GM21447 (cell line): Measurements from ENCODE around the gene SERTAD3.
"Not testable (repeated sequence)": the region's sequence is repeated elsewhere in the genome, so short reads cannot be mapped to it uniquely, and the experiment has no call there.

Experiments used
- ATAC-seq: cut with Tn5 transposase; IDR thresholded peaks from one replicate; pipeline ENCODE4 v1.9.1; 2021; ENCODE audit not compliant: unreplicated experiment

Gene SERTAD3

DNA sequence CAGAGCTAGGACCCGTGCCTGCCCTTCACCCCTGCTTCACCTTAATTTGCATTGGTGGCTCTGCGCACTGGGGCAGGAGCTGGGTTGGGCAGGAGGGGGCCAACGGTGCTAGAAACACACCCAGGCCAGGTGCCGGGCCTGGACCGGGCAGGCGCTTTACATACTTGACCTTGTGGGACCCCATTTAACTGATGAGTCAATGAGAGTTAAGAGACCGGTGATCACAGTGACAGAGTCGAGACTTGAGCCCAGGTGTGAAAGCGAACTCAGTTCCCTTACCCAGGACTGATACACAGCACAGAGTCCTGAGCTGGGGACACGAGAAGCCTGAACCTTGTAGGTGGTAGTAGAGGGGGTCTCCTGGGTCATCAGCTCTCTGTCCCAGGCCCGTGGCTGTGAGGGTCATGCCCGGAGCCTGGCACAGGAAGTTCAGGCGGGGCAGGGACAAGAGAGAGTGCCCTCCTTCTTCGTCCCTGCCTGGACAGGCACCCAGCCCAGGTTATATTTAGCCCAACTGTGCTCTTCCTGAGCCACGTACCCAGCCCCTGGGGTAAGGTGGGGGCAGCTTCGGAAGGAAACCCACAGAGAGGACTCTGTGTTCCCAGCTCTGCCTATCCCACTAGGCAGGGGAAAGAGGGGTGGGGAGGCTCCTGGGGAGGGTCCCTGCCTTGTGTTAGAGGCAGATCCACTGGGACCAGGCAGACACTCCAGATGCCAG, 32.9 kb downstream of the SERTAD3 start:
- no peak for ATAC-seq

DNA sequence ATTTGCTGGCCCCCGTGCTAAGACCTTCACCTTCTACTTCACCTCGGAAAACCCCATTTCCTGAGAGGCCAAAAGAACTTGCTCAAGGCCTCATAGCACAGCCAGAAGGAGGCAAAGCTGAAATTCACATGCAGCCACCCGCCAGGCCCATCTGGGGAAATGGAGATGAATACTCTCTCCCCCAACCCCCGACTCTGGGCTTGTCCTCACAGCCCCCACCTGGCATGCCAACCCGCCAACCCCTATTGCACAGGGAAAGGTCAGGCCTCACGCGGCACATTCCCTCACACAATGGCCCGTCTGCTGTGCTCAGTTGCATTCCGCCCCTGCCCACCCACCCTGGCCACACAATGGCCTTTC, 34.1 kb downstream of the SERTAD3 start:
- no peak for ATAC-seq

DNA sequence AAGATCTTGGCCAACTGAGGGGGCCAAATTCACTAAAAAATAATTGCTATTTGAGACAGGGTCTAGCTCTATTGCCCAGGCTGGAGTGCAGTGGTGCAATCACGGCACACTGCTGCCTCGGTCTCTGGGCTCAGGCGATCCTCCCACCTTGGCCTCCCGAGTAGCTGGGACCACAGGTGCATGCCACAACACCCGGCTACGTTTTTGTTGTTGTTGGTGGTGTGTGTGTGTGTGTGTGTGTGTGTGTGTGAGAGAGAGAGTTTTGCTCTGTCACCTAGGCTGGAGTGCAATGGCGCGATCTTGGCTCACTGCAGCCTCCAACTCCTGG, 35.6 kb downstream of the SERTAD3 start:
- not testable (repeated sequence) for ATAC-seq

DNA sequence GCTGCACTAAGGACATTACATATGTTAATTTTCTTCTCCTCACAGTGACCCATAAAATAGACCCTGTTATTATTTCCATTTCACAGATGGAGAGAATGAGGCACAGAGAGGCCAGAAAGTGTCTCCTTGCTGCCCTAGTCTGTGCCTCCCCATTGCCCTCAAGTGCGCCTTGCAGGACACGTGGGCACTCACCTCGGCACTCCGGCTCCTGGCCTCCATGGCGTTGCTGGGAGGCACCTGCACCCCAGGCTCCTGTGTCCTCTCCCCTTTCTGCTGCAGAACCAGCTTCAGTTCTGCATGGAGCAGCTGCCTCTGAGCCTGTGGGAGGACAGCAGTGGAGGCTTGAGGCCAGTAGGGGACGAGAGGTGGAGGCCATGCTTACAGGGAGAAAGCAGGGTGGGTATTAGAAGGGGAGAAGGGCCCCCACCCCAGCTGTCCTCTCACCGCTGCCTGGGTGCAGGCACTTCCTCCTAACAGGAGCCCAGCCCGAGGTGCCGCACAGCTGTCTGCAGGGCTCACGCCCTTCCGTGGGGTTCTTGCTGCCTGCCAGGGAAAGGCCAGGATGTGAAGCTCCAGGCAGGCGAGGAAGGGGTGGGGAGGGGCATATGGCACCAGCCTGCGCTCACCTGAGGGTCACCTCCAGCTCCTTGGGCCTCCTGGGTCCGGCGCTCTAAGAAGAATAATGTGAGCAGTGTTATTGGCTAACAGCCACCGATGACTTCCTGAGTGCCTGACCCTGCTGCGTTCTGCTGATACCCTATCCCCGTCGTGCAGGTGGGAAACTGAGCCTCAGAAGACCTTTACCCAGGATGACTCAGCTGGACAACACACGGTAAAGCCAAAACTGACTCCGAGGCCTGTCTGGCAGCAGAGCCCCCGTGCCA, 36.2 kb downstream of the SERTAD3 start:
- ATAC-seq, result no peak

DNA sequence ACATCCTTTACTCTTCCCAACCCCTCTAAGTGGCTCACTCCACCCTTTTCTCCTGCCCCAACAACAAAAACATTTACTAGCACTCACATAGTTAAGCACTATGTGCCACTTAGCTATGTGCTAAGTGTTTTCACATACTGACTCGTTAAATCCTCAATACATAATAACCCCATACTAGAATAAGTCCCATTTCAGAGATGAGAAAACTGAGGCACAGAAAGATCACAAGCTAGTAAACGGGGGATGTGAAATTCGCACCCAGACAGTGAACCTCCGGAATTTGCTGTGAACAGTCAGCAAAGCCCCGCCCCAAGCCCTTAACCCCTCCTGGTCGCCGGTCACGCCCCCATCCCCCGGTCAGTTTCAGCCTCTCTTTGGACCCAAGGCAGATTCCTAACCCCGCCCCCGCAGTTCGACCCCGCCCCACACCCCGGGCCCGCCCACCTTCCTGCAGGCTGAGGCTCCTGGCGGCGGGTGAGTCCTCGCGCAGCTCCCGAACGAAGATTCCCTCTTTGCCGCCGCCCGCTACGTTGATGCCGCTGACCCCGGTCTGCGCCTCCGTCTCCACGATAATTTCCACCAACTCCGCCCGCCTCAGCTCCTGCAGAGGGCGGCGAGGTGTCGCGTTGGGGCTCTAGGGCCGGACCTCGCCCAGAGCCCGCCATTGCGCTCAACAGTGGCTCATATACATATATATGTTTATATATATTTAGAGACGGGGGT, 40.7 kb downstream of the SERTAD3 start:
- peak; percentile 76 for ATAC-seq

DNA sequence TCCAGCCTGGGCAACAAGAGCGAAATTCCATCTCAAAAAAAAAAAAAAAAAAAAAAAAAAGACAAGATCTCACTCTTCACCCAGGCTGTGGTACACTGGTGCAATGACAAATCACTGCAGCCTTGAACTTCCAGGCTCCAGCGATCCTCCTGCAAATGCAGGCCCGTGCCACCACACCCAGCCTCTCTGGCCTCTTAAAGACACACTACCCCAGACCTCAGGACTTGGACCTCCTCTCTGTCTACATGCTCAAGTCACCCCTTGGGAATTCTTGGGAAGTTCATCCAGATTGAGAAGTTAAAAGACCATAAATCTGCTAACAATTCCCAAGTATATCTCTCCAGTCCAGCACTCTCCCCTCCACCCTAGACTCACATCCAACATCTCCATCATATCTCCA, 43.6 kb downstream of the SERTAD3 start:
- no peak for ATAC-seq

DNA sequence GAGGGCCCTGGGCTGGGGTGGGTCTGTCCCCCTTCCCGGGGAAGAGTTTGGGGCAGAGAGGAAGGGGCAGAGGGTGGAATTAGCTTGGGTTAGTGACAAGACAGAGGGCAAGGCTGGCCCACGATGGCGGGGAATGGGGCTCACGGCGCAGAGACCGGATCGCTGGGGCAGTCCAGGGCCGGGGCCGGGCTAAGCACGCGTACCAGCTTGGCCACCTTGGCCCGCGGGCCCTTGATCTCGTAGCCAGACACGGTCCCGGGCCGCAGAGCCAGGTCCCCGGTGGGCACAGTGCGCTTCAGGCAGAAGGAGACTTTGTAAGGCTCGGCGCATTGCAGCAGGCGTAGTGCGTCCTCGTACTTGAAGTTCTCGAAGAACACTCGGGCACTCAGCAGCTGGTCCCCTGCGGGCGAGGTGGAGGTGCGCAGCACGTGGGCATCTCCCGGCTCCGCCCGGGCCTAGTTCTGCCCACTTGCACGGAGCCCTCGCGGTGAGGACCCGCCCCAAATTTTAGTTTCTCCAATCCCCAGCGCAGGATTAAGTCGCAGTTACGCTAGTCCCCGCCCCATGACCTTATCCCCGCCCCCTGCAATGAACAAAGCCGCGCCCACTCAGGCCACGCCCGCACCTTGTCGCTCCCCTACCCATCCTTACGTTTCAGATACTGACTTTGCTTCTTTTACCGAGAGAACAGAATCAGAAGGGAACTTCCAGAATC, 45.6 kb downstream of the SERTAD3 start:
- ATAC-seq, result no peak

DNA sequence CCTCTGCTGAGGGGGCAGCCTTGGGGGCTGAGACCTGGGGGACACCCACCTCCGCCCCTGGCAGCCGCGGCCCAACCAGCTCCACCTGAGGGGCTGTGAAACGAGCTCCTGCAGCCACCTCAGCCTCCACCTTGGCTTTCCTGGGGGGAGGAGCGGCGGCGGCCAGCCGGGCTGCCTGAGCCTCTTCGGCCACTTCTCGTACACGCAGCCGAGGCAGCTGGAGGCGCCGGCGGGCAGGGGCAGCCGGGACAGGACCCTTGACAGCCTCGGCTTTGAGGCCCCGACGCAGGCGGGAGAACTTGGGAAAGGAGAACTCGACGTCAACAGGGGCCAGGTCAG, 46.6 kb downstream of the SERTAD3 start:
- no peak for ATAC-seq

DNA sequence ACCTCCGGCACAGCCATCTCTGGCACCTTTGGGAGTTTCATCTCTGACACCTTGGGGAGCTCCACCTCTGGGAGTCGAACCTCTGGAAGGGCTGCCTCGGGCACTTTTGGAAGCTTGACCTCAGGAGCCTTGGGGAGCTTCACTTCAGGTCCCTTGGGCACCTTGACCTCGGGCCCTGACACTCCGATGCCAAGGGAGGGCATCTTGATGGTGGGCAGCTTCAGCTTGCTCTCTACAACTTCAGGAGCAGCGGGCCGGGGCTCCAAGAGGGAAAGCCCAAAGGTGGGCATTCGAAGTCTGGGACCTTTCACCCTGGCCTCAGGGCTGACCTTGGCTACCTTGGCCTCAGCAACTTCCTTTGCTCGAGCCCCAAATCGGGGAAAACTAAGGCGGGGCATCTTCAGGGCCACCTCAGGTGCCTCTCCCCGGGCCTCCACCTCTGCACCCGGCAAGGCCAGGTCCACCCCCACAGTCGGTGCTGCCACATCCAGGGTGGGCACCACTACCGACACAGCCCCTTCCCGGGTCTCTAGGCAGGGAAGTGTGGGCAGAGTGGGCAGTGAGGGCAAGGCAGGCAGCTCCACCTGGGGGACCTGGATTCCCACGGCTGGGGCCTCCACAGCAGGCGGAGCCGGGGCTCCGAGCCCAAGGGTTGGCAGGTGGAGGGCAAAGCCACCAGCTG, 47.1 kb downstream of the SERTAD3 start:
- no peak for ATAC-seq

DNA sequence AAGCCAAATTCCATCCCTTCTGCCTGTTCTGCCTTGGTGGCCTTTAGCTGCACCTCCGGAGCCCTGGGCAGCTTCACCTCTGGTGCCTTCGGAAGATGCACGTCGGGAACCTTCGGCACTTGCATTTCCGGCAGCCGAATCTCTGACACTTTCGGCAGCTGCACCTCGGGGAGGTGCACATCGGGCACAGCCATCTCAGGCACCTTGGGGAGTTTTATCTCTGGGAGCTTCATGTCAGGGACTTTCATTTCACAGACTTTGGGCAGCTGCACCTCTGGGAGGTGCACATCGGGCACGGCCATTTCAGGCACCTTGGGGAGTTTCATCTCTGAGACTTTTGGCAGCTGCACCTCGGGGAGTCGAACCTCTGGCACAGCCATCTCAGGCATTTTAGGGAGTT, 48.2 kb downstream of the SERTAD3 start:
- ATAC-seq, result no peak

DNA sequence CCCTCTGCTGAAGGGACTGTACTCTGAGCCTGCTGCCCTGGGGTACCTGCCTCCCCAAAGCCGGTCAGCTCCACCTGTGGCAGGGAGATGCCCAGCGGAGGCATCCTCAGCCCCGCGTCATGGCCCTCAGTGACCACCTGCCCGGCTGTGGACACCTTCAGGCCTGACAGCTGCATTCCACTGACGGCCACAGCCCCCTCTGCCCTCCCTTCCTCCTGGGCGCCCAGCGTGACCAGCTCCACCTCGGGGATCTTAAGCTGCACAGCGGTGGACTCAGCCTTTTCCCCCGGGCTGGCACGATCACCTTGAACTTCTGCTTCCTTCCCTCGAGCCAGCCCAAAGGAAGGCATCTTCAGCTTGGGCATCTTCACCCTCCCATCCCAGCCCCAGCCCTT, 49.3 kb downstream of the SERTAD3 start:
- no peak for ATAC-seq

DNA sequence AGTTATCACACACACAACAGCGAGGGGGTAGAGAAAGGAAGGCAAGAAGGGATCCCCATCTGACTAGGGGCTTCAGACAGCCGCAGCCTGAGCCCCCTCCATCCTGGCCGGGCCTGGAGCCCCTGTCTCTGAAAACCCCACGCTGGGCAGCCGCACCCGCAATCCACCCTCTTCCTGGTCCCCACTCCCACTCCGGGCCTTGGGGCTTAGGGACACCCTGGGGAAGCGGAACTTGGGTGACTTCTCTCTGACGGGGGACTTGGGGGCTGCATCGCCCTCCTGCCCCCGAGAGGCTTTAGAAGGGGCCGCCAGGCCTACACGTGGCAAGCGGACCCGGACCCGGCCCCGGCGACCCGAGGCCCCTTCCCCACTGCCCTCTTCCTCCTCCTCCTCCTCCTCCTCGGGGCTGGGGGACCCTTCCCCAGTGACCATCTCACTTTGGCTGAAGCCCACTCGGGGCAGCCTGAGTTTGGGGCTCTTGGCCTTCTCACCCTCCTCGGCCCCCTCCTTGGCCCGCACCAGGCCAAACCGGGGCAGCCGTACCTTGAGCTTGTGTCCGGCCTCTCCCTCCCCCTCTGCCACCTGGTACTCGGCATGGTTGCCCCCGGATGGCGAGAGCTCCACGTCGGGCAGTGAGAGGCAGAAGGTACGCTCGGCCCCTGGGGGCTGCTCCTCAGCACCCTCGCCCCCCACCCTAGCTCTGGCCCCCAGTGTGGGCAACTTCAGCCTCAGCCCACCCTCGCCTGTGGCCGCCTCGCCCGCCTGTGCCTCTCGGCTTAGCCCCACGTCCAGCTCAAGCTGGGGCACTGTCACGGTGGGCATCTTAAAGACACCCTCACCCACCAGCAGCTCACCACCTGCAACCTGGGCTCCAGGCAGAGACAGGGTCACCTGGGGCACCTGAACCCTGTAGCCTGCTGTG, 50.0 kb downstream of the SERTAD3 start:
- ATAC-seq, result no peak

DNA sequence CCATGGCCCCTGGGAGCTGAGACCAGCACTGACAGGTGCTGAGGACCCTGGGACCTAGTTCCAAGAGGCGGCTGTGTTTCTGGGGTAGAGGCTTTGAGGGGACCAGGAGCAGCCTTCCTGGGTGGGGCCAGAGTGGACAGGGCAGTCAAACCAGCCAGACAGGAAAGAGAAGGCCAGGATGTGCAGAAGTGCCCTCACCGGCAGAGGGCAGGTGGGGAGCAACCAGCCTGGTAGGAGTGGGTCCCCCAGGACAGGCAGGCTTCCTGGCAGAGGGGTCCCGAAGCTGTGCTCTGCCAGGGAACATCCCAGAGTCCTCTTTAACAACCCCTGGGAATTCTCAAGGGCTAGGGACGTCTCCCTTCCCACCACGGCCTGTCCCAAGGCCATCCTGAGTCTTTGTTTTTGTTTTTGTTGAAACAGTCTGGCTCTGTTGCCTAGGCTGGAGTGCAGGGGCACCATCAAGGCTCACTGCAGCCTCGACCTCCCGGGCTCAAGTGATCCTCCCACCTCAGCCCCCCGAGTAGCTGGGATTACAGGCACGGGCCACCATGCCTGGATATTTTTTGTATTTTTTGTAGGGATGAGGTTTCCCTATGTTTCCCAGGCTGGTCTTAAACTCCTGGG, 51.1 kb downstream of the SERTAD3 start:
- no peak for ATAC-seq

DNA sequence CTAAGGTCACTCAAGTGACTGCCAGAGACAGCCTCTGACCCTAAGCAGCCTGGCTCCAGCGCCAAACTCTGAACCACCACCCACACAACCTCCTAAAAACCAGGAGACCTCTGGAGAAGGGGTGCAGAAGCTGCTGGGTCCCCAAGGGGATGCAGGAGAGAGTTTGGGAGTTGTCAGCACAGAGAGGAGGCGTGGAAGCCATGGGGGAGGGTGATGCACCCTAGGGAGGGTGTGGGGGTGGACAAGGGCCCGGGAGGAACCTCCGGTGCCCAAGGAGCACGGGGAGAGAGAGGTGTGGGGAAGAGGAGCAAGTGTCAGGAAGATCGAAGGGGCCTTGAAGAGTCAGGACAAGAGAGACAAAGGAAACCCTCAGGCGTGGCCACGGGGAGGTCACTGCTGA, 52.0 kb downstream of the SERTAD3 start:
- ATAC-seq, result no peak
